ENCODE measurements around the gene MTMR12.

GRCh38 chr5:32303755-32304120 lies 9.0 kb downstream of the MTMR12 start:
- TF ChIP-seq CREB1 (CRISPR knock-in tag; IDR thresholded peaks at IDR 0.05), result no peak
- no peak for TF ChIP-seq GABPB1 (CRISPR knock-in tag; IDR thresholded peaks at IDR 0.05)
- TF ChIP-seq TEAD1 (CRISPR knock-in tag; IDR thresholded peaks at IDR 0.05), result no peak
- TF ChIP-seq KAT7 (CRISPR knock-in tag; IDR thresholded peaks at IDR 0.05; ENCODE audit: borderline replicate concordance), result no peak
- no peak for TF ChIP-seq ATF3 (CRISPR knock-in tag; conservative IDR thresholded peaks at IDR 0.05)

Measured in WTC11 (cell line).